ENCODE measurements around the gene CCDC169. TPM values are rescaled to one million over a fixed set of nuclear protein-coding genes. Genes with fewer than 3 reads are reported as not detected.

CCDC169 gene
- total and polyA plus RNA-seq, 3 experiments from 2014 or later = not detected

GRCh38 chr13:36188441-36188840 is 109.2 kb downstream of the CCDC169 start:
- Histone ChIP-seq H3K4me3 (ENCODE audit: low read length) (no peak overlapping the region), H3K27ac (ENCODE audit: low read depth, low read length) (no peak overlapping the region), H3K9me3 (ENCODE audit: low read length) (no peaks in the 10 kb centered on the region), H3K4me1 (ENCODE audit: insufficient read depth, low read length) (no peaks in the 10 kb centered on the region), H3K27me3 (ENCODE audit: insufficient read depth, low read length, poor library complexity, severe bottlenecking) (no peaks in the 10 kb centered on the region), H3K36me3 (ENCODE audit: insufficient read depth, low read length) (no peaks in the 10 kb centered on the region)
- Mint-ChIP-seq H3K27me3 (no peaks in the 10 kb centered on the region), H3K9me3 (peaks cover 0 to 12% (median 2%) of the 10 kb centered on the region in 5 donors), H3K36me3 (no peaks in the 10 kb centered on the region), H3K27ac (no peak overlapping the region), H3K4me1 (no peaks in the 10 kb centered on the region), H3K4me3 (no peak overlapping the region)
- ChIA-PET CTCF (no interaction called here), POLR2A (no interaction called here)
- DNase-seq = no peak

GRCh38 chr13:36183901-36184300 is 113.7 kb downstream of the CCDC169 start:
- no peaks in the 10 kb centered on the region for H3K4me1 Mint-ChIP-seq
- DNase-seq = no peak
- Histone ChIP-seq H3K9me3 (ENCODE audit: low read length) (no peaks in the 10 kb centered on the region), H3K4me1 (ENCODE audit: insufficient read depth, low read length) (no peaks in the 10 kb centered on the region), H3K36me3 (ENCODE audit: insufficient read depth, low read length) (no peaks in the 10 kb centered on the region), H3K4me3 (ENCODE audit: low read length) (no peak overlapping the region), H3K27me3 (ENCODE audit: insufficient read depth, low read length, poor library complexity, severe bottlenecking) (no peaks in the 10 kb centered on the region), H3K27ac (ENCODE audit: low read depth, low read length) (no peak overlapping the region)
- peaks cover 0 to 13% (median 6%) of the 10 kb centered on the region in 5 donors for H3K9me3 Mint-ChIP-seq
- no peaks in the 10 kb centered on the region for H3K27me3 Mint-ChIP-seq
- no peaks in the 10 kb centered on the region for H3K36me3 Mint-ChIP-seq
- POLR2A ChIA-PET = no interaction called here
- H3K27ac Mint-ChIP-seq = no peak overlapping the region
- CTCF ChIA-PET = no interaction called here
- no peak overlapping the region for H3K4me3 Mint-ChIP-seq

Other genes starting within 250 kb of the CCDC169 start
- gene DCLK1, start 166.4 kb downstream of the CCDC169 start, total RNA-seq = not detected
- gene DCLK1, start 166.4 kb downstream of the CCDC169 start, polyA plus RNA-seq = not detected
- not detected for gene SOHLH2, start 83.3 kb downstream of the CCDC169 start, total RNA-seq
- gene SOHLH2, start 83.3 kb downstream of the CCDC169 start, polyA plus RNA-seq = not detected
- gene SPART, start 48.6 kb upstream of the CCDC169 start, total RNA-seq = 10 to 100 TPM in 1 of 2 experiments, 1 to 10 TPM in 1; 9.2 to 10.8 TPM
- gene SPART, start 48.6 kb upstream of the CCDC169 start, polyA plus RNA-seq = 22.6 TPM
- gene CCNA1, start 134.7 kb upstream of the CCDC169 start, total RNA-seq = not detected
- not detected for gene CCNA1, start 134.7 kb upstream of the CCDC169 start, polyA plus RNA-seq